ENCODE results near the gene CENATAC. TPM values are rescaled to one million over a fixed set of nuclear protein-coding genes. Genes with fewer than 3 reads are reported as not detected.
A peak's percentile ranks its signal among the peaks of the same experiment; 100 is the strongest.

The CENATAC gene
- total and polyA plus RNA-seq, 2 experiments from 2014 or later: 31.7 to 34.5 TPM

DNA sequence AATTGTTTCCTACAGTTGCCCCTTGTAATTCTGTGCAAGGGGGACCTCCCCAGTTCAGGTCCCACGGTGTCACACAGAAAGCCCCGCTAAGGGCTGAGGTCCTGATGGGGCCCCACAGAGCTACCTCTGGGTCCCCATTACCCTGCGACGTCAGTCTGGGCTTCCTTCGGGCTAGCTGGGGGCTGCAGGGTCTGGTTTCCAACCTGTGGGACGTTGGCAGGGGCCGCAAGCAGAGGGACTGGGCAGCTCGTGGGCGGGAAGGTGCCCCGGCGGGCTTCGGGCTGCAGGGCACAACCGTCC lies 32.0 kb downstream of the CENATAC start:
- H3K4me3 ChIP-seq: peak overlapping the region; percentile 91
- H3K36me3 ChIP-seq (ENCODE audit: insufficient read depth): no peaks in the 10 kb centered on the region; the same call in 1 of the 2 replicates
- TF ChIP-seq ETS1 (IDR thresholded peaks at IDR 0.05): no peak
- TF ChIP-seq CREB1 (CRISPR knock-in tag; IDR thresholded peaks at IDR 0.05; ENCODE audit: low read depth): 0 out of 2 replicates have a peak, but pooled peaks have one; percentile 2
- H3K79me2 ChIP-seq (replicated peaks; ENCODE audit: insufficient read depth): peaks cover 8% of the 10 kb centered on the region
- peak overlapping the region; percentile 91; the same call in 1 of the 2 replicates for H2AFZ ChIP-seq
- no peaks in the 10 kb centered on the region for H4K20me1 ChIP-seq (replicated peaks; ENCODE audit: insufficient read depth)
- Mint-ChIP-seq H3K9me3 (no peaks in the 10 kb centered on the region; the same call in 2 of the 3 replicates), H3K4me3 (peak overlapping the region; percentile 76), H3K27me3 (ENCODE audit: insufficient read depth, low read depth, poor library complexity) (peaks cover 28% of the 10 kb centered on the region), H3K4me1 (peaks cover 27% of the 10 kb centered on the region), H3K36me3 (ENCODE audit: low read depth) (peaks cover 36% of the 10 kb centered on the region), H3K27ac (peak overlapping the region; percentile 32; the same call in 1 of the 2 replicates)
- peaks cover 14% of the 10 kb centered on the region for H3K4me1 ChIP-seq (ENCODE audit: insufficient read depth)
- ATAC-seq (peak; percentile 33), DNase-seq (ENCODE audit: low spot score) (no peak)
- peak overlapping the region; percentile 92; the same call in 1 of the 2 replicates for H3K27ac ChIP-seq (ENCODE audit: low read depth)
- H3K9me2 ChIP-seq (ENCODE audit: insufficient read depth): no peaks in the 10 kb centered on the region
- peak overlapping the region; percentile 98 for H3K4me2 ChIP-seq
- H3K27me3 ChIP-seq (ENCODE audit: insufficient read depth): no peaks in the 10 kb centered on the region
- peaks cover 23% of the 10 kb centered on the region for H3F3A ChIP-seq (replicated peaks; ENCODE audit: low read depth)

DNA sequence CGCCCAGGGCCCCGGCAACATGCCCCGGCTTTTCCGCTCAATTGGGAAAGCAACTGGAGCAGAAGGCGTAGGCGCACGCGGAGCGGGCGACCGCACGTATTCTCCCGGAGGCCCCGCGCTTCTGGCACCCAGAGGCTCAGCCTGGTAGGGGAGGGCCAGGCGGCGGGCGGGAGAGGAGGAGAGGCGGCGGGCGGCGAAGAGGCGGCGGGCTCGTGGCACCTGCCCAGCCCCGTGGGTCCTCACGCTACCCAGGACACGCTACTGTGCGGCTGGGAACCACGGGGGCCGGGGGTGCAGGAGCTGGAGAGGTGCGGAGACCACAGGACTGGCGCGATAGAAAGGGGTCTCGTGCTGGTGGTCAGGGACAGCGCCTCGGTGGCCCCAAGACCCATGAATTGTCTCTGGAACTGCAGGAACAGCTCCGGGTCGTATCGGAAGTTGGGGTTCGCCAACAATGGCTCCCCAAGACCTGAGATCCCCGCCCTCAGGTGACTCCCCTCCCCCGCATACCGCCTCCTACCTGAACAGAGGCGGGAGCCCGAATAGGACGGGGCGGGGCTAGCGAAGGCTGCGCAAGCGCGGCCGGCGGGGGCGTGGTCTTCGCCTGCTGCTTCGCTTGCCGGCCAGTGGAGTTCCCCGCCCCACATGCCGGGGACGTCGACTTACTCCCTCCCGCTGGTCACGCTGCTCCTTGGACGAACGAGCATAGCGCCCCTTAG lies 32.5 kb downstream of the CENATAC start, which contains the start of gene SLC37A4:
Gene SLC37A4, minus strand, starts transcription at position 549 of the 719 bp plus-strand sequence.
- Mint-ChIP-seq H3K27me3 (ENCODE audit: insufficient read depth, low read depth, poor library complexity) (peaks cover 25% of the 10 kb centered on the region), H3K4me1 (peaks cover 27% of the 10 kb centered on the region), H3K4me3 (peak within 1 kb of the TSS; percentile 76), H3K9me3 (no peaks in the 10 kb centered on the region; the same call in 2 of the 3 replicates), H3K27ac (peak within 1 kb of the TSS; percentile 94), H3K36me3 (ENCODE audit: low read depth) (peaks cover 31% of the 10 kb centered on the region)
- no peaks in the 10 kb centered on the region for H3K9me2 ChIP-seq (ENCODE audit: insufficient read depth)
- peaks cover 14% of the 10 kb centered on the region for H3K4me1 ChIP-seq (ENCODE audit: insufficient read depth)
- peak; percentile 99 for DNase-seq (ENCODE audit: low spot score)
- H3K36me3 ChIP-seq (ENCODE audit: insufficient read depth): no peaks in the 10 kb centered on the region; the same call in 1 of the 2 replicates
- H3F3A ChIP-seq (replicated peaks; ENCODE audit: low read depth): peaks cover 18% of the 10 kb centered on the region
- H3K4me3 ChIP-seq: peak within 1 kb of the TSS; percentile 91
- H3K27ac ChIP-seq (ENCODE audit: low read depth): peak within 1 kb of the TSS; percentile 92
- peak within 1 kb of the TSS; percentile 98 for H3K4me2 ChIP-seq
- peak; percentile 83 for ATAC-seq
- no peaks in the 10 kb centered on the region for H4K20me1 ChIP-seq (replicated peaks; ENCODE audit: insufficient read depth)
- H2AFZ ChIP-seq: peak within 1 kb of the TSS; percentile 91; the same call in 1 of the 2 replicates
- TF ChIP-seq, protein P1, sequence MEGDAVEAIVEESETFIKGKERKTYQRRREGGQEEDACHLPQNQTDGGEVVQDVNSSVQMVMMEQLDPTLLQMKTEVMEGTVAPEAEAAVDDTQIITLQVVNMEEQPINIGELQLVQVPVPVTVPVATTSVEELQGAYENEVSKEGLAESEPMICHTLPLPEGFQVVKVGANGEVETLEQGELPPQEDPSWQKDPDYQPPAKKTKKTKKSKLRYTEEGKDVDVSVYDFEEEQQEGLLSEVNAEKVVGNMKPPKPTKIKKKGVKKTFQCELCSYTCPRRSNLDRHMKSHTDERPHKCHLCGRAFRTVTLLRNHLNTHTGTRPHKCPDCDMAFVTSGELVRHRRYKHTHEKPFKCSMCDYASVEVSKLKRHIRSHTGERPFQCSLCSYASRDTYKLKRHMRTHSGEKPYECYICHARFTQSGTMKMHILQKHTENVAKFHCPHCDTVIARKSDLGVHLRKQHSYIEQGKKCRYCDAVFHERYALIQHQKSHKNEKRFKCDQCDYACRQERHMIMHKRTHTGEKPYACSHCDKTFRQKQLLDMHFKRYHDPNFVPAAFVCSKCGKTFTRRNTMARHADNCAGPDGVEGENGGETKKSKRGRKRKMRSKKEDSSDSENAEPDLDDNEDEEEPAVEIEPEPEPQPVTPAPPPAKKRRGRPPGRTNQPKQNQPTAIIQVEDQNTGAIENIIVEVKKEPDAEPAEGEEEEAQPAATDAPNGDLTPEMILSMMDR (conservative IDR thresholded peaks at IDR 0.05; ENCODE audit: low read depth in 2 of 2): peak in 1 of 2 experiments; percentile 92; a peak in 3 of 4 replicates
- TF ChIP-seq CREB1 (CRISPR knock-in tag; IDR thresholded peaks at IDR 0.05; ENCODE audit: low read depth) (peak; percentile 79), ZNF462 (CRISPR knock-in tag; IDR thresholded peaks at IDR 0.05) (no peak), STAT1 (IDR thresholded peaks at IDR 0.05; ENCODE audit: unreplicated experiment) (no peak), POLR2AphosphoS5 (IDR thresholded peaks at IDR 0.05; ENCODE audit: low read depth) (peak; percentile 92), ZNF114 (CRISPR knock-in tag; IDR thresholded peaks at IDR 0.05) (no peak), ZNF331 (CRISPR knock-in tag; IDR thresholded peaks at IDR 0.05; ENCODE audit: low read depth) (no peak), EZH2 (IDR thresholded peaks at IDR 0.05; ENCODE audit: low read depth, unreplicated experiment) (no peak)
- H3K79me2 ChIP-seq (replicated peaks; ENCODE audit: insufficient read depth): peaks cover 8% of the 10 kb centered on the region
- H3K27me3 ChIP-seq (ENCODE audit: insufficient read depth): no peaks in the 10 kb centered on the region

All from GM23338 (cell line).